LNCAP (cell line): Measurements from ENCODE around the gene LRFN2.

Source experiments
- TF ChIP-seq, protein P1 (sequence below): fragments of 450-650 bp; IDR thresholded peaks from 2 replicates; pipeline ENCODE4 v1.5.1; 2017; ENCODE audit warnings: mild to moderate bottlenecking

The LRFN2 gene

DNA sequence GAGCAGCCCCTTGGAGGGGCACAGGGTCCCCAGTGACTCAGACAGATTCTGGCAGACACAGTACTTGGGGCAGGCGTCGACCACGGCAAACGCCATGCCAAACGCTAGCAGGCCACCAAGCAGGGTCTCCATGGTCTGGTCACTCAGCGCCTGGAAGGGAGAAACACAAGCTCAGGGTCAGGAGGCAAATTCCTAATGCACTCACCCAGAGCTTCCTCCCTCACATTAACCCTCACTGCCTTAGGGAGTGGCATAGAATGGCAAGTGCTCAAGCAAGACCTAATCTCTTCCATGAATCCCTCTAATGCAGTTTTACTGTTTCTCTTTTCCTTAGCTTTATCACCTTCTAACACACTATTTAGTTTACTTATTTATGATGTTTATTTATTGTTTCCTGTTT lies 154.2 kb downstream of the LRFN2 start:
- TF ChIP-seq, protein P1, sequence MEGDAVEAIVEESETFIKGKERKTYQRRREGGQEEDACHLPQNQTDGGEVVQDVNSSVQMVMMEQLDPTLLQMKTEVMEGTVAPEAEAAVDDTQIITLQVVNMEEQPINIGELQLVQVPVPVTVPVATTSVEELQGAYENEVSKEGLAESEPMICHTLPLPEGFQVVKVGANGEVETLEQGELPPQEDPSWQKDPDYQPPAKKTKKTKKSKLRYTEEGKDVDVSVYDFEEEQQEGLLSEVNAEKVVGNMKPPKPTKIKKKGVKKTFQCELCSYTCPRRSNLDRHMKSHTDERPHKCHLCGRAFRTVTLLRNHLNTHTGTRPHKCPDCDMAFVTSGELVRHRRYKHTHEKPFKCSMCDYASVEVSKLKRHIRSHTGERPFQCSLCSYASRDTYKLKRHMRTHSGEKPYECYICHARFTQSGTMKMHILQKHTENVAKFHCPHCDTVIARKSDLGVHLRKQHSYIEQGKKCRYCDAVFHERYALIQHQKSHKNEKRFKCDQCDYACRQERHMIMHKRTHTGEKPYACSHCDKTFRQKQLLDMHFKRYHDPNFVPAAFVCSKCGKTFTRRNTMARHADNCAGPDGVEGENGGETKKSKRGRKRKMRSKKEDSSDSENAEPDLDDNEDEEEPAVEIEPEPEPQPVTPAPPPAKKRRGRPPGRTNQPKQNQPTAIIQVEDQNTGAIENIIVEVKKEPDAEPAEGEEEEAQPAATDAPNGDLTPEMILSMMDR: no peak

DNA sequence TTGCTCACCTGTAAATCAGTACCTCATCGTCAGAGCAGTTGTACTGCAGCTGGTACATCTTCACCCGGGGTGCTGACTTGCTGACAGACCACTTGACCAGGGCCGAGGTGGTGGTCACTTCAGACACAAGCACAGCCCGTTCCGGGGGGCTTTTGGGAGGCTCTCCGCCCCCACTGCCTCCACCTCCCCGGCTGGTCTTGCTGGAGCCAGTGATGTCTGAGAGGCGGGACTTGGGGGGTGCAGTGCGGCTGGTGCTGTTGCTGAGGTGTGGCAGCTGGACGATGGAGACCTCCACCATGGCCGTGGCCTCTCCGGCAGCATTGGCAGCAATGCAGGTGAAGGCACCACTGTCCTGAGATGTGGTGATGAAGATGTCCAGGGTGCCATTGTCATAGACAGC lies 155.5 kb downstream of the LRFN2 start:
- TF ChIP-seq, protein P1: no peak

DNA sequence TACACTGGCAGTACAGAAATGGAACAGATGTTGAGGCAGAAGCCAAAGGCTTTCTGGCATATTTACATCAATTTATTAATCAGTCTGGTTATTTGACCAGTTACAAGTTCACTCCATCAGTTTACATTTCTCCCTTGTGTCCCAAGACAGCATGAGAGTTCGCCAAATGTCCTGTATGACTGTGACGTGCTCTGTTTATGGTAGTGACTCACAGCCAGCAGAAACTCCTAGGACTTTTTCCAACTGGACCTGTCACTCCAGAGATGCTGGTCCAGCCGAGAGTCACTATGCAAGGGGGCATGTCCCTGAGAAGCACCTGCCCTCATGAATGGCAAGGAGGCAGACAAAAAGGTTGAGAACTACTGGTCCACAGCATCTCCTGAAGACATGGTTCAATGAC lies 160.0 kb downstream of the LRFN2 start:
- TF ChIP-seq, protein P1: no peak

DNA sequence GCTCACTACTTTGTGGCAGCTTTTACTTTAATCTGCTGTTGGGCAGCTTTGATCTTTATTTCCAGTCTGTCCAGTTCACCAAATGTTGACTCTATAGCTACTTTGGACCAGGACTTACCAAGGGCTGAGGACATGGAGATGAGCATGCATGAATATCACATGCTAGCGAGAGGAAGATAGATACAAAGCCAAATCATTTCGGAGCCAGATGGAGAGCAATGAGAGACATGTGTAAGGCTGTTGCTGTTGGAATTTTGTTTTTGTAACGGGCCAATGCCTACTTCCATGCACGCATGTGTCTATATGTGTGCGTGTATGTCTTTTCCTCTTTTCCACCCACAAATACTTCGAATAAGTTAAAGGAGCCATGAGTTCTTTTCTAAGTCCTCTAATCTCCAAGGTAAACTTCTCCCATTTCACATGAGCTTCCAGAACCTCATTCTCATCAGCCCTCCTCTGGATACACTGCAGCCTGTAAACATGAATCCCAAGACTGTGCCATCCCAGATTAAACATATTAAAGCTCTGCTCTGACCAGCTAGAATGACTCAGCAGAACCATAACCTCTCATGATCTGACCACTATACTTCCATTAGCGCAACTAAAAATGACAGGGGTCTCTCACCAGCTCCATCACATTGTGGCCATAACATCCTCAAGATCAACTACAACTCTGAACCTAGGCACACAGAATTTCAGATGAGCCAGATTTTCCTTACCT lies 160.7 kb downstream of the LRFN2 start:
- TF ChIP-seq, protein P1: no peak

DNA sequence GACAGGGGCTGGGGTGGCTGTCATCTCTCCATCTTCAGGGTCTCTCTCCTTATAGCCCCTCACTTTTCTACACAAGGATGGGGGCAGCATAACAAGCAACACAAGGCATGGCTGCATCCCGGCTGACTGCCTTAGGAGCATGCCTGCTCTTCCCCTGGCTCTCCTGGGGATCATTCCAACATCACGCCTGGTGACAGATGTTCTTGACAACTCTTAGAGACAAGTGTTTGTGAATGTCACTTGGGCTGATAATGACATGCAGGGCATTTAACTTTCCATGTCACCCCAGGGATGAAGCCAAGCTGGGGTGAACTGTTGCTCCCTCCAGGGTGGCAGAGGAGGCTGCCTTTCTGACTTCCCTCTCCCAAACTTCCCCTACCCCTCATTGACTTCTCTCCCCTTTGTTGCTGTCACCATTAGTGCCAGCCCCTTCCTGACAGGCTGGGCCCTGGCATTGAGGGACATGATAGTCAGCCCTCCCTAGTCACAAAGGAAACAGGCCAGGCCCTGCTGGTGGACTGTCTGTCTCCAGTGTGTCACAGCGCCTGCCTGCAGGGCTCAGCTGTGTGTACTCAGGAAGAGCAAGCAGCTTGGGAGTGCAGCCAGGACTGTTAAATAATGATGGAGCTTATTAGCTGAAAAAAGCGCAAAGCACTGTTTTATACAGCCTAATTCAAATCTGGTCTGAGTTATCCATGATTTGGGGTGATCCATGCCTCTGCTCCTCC lies 161.8 kb downstream of the LRFN2 start:
- TF ChIP-seq, protein P1: no peak

DNA sequence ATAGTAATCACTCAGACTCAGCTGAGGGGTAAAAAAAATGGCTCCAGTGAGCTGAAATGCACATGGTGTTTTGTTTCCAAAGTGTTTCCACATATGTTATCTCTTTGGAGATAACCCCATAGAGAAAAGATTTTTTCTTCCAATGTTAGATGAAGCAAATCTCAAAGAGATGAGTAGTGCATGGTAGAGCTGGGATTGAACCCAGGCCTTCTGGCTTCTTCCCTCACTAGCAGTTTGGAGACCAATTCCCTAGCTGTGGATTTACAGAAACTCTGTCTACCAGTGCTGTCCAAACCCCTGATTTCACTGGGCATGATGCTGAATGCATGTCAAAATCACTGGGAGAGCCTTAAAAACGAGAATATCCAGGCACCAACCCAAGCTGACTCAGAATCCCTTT lies 165.1 kb downstream of the LRFN2 start:
- TF ChIP-seq, protein P1: no peak

DNA sequence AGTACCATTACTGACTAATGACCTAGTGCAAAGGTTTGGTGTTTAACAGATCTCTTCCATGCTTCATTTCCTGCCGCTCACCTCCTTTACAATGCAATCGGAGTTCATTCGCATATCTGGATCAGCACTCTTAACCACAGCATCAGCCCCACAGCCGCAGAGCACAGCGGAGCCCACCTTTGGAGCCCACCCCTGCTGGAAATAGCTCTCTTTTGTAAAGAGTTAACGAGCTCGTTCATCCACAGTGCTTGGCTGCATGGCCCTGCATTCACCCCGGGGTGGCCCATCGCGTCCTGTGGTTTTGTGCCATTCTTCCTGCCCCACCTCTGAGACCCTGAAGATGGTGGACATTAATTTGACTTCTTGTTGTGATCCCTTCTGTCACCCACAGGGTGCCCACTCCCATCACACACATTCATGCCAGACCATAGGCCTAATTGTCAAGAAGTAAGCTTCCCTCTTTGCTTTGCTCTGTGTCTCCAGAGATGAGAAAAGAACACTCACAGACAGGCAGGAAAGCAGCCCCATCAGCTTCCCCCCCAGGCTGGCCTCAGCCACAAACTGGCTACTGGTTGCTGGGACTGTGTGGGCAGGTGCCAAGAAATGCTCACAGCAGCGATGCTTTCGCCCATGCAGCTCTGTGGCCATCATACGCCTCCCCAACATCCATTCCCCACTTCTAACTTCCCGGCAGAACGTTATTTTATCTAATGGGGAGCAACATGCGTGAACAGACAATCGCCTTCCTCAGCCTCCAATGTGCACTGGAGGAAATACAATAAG lies 167.0 kb downstream of the LRFN2 start:
- TF ChIP-seq, protein P1: no peak
